Measurements from ENCODE around the gene TWNK.

DNA sequence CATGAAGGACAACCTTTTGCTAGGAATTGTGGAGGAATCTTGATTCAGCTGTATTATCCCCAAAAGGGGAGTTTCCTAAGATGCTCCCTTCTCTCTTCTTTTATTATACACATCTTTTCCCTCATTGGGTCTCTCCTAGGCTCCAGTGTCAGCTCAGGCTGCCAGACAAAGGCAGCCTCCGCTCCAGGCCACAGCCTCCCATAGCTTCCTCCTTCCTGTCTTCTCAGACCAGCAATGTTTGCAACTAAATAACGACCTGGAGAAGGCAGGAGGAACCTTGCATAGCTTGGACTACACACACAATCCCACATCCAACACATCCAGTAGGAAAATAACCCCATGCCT lies 56.0 kb downstream of the TWNK start:
- TF ChIP-seq, protein P1, sequence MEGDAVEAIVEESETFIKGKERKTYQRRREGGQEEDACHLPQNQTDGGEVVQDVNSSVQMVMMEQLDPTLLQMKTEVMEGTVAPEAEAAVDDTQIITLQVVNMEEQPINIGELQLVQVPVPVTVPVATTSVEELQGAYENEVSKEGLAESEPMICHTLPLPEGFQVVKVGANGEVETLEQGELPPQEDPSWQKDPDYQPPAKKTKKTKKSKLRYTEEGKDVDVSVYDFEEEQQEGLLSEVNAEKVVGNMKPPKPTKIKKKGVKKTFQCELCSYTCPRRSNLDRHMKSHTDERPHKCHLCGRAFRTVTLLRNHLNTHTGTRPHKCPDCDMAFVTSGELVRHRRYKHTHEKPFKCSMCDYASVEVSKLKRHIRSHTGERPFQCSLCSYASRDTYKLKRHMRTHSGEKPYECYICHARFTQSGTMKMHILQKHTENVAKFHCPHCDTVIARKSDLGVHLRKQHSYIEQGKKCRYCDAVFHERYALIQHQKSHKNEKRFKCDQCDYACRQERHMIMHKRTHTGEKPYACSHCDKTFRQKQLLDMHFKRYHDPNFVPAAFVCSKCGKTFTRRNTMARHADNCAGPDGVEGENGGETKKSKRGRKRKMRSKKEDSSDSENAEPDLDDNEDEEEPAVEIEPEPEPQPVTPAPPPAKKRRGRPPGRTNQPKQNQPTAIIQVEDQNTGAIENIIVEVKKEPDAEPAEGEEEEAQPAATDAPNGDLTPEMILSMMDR (IDR thresholded peaks at IDR 0.05) = no peak
- TF ChIP-seq POLR2A (IDR thresholded peaks at IDR 0.05) = no peak
